MG63 (cell line): Measurements from ENCODE around the gene MARCOL. TPM values are rescaled to one million over a fixed set of nuclear protein-coding genes. Genes with fewer than 3 reads are reported as not detected.
"Not testable (repeated sequence)": the region's sequence is repeated elsewhere in the genome, so short reads cannot be mapped to it uniquely, and the experiment has no call there.

Experiments
- DNase-seq: peaks from one replicate; pipeline ENCODE4 v3.0.0-alpha.2; 2020
- H3K27me3 ChIP-seq: fragments of 250-450 bp; sonication (Bioruptor Pico); 2 replicates; pipeline ENCODE4 v1.5.1; 2020; ENCODE audit warnings: mild to moderate bottlenecking, moderate library complexity
- H3K36me3 ChIP-seq: fragments of 250-450 bp; sonication (Bioruptor Pico); 2 replicates; pipeline ENCODE4 v1.5.1; 2020; ENCODE audit warnings: mild to moderate bottlenecking, moderate library complexity
- H3K4me3 ChIP-seq: fragments of 250-450 bp; sonication (Bioruptor Pico); 2 replicates; pipeline ENCODE4 v1.5.1; 2020; ENCODE audit warnings: mild to moderate bottlenecking, moderate library complexity
- H3K9me3 ChIP-seq: fragments of 250-450 bp; sonication (Bioruptor Pico); 2 replicates; pipeline ENCODE4 v1.5.1; 2020; ENCODE audit warnings: mild to moderate bottlenecking, moderate library complexity
- total RNA-seq: library from RNA; depleted of rRNA; stranded (reverse); fragments of >200 nt; shearing (Covaris generic); gene quantifications from 2 replicates; pipeline ENCODE4 v1.2.3, GENCODE V29; 2014; ENCODE audit warnings: low replicate concordance; rRNA removed

MARCOL gene
- total RNA-seq, 1 experiment from 2014 or later = not detected

DNA sequence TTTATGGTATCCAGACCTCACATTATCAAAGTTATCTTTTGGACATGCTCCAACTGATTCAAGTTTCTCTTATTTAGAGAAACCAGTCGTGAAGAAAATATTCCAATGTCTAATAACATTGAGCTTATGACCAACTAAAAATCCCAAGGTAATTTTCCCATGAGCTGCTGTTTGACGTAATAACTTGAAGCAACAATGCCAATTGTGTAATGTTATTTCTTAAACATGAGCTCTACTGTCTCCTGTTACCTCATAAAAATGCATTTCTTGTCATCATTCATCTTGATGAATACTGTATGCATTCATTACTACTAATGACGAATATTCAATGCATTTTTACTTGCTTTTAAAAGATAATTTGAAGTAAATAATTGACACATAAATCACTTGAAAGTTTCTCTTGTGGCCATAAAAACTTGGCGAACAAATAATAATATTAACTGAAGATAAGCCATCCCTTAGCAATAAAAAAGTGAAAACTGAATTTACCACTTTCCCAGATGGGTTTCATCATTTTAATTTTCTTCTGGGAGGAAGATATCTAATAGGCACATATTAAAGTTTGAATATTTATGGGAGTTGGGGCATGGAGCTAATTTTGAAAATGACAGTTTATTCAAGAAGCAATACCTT, 424 bp upstream of the MARCOL start:
- H3K36me3 ChIP-seq = no peaks in the 10 kb centered on the region
- no peak overlapping the region for H3K4me3 ChIP-seq
- no peaks in the 10 kb centered on the region; the same call in 1 of the 2 replicates for H3K27me3 ChIP-seq
- no peak for DNase-seq
- no peaks in the 10 kb centered on the region for H3K9me3 ChIP-seq

- Histone ChIP-seq H3K36me3 (no peaks in the 10 kb centered on the region), H3K4me3 (no peak overlapping the region), H3K9me3 (no peaks in the 10 kb centered on the region), H3K27me3 (no peaks in the 10 kb centered on the region)
- DNase-seq = no peak
Measured at GRCh38 chr5:148248894-148249293, 10.6 kb downstream of the MARCOL start.

DNA sequence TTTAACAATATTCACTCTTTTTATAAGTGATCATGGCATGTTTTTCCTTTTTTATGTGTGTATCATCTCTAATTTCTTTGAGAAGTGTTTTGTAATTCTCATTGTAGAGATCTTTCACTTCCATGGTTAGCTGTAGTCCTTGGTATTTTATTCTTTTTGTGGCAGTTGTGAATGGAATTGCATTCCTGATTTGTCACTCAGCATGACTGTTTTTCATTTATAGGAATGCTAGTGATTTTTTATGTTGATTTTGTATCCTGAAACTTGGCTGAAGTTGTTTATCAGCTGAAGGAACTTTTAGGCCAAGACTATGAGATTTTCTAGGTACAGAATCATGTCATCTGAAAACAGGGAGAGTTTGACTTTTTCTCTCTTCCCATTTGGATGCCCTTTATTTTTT, 17.1 kb downstream of the MARCOL start:
- H3K4me3 ChIP-seq = no peak overlapping the region
- no peak for DNase-seq
- H3K27me3 ChIP-seq = no peaks in the 10 kb centered on the region
- H3K36me3 ChIP-seq = no peaks in the 10 kb centered on the region
- H3K9me3 ChIP-seq = peaks cover 13% of the 10 kb centered on the region

DNA sequence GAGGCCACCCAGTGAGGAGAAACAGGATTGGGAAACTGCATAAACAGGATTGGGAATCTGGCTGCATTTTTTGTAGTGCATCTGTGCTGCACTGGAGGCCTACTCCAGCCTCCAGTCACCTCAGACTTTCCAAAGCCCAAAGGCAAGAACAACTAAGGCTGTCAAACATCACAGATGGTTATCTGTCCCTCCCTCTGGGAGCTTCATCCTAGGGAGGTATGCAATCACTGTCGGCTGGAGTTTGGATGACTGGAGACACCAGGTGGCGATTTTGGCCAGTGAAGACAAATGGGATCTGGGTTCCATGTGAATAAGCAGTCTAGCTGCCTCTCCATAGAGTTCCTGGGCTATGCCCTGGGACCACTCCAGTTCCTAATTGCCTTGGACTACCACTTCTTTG, 21.0 kb downstream of the MARCOL start:
- no peak for DNase-seq
- Histone ChIP-seq H3K9me3 (peaks cover 13% of the 10 kb centered on the region), H3K27me3 (no peaks in the 10 kb centered on the region), H3K4me3 (no peak overlapping the region), H3K36me3 (no peaks in the 10 kb centered on the region)

DNA sequence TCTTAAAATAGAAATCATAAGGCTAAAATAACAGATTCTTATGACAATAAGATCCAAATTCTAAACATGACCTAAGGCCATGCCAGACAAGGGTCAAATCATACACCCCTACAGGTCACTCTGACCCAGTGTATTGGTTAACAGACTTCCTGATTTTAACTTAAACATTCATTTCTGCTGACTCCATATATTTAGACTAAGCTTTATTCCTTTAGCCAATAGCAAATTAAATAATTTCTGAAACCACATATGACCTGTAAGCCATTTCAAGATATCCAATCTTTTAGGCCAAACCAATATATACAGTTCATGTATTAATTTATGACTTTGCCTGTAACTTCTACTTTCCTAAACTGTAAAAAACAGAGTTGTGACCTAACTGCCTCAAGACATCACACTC, 22.9 kb downstream of the MARCOL start:
- Histone ChIP-seq H3K27me3 (no peaks in the 10 kb centered on the region), H3K36me3 (no peaks in the 10 kb centered on the region), H3K4me3 (no peak overlapping the region), H3K9me3 (peaks cover 16% of the 10 kb centered on the region)
- no peak for DNase-seq

GRCh38 chr5:148267962-148268361, 29.6 kb downstream of the MARCOL start:
- H3K36me3 ChIP-seq = no peaks in the 10 kb centered on the region
- no peak for DNase-seq
- H3K27me3 ChIP-seq = no peaks in the 10 kb centered on the region
- peaks cover 2% of the 10 kb centered on the region; the same call in 1 of the 2 replicates for H3K9me3 ChIP-seq
- no peak overlapping the region for H3K4me3 ChIP-seq

DNA sequence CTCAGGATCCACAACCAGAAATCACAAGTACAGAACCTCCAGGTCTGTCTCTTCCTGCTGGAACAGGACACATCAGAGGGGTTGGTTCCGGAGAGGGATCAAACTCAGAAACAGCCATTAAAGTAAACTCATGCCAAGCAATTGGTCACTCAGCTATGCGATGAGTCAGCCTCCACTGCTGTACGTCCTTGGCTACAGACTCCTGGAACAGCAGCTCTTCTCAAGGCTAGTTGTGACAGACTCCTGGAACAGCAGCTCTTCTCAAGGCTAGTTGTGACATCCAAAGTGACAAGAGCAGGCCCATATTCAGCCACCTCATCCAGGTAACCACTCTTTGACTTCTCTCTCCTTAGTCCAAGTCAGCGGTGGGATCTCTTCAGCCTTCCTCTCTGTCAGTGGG, 30.2 kb downstream of the MARCOL start, which contains the start of gene SPINK13:
Gene SPINK13 (plus strand): TSS at position 229 of the 400 bp plus-strand sequence. CDS start 1,279 bp downstream, outside the sequence.
- peak; percentile 87 for DNase-seq
- Histone ChIP-seq H3K4me3 (no peak within 1 kb of the TSS), H3K9me3 (peaks cover 2% of the 10 kb centered on the region; the same call in 1 of the 2 replicates), H3K36me3 (no peaks in the 10 kb centered on the region), H3K27me3 (no peaks in the 10 kb centered on the region)

GRCh38 chr5:148275129-148275528, 36.8 kb downstream of the MARCOL start:
- not testable (repeated sequence) for H3K4me3 ChIP-seq, H3K9me3 ChIP-seq, H3K36me3 ChIP-seq, DNase-seq, H3K27me3 ChIP-seq

DNA sequence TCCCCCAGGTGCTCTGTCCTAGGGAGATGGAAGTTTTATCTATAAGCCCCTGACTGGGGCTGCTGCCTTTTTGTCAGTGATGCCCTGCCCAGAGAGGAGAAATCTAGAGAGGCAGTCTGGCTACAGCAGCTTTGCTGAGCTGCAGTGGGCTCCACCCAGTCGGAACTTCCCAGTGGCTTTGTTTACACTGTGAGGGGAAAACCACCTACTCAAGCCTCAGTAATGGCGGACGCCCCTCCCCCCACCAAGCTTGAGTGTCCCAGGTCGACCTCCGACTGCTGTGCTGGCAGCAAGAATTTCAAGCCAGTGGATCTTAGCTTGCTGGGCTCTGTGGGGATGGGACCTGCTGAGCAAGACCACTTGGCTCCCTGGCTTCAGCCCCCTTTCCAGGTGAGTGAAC, 42.6 kb downstream of the MARCOL start:
- not testable (repeated sequence) for H3K27me3 ChIP-seq, DNase-seq, H3K36me3 ChIP-seq, H3K4me3 ChIP-seq, H3K9me3 ChIP-seq

- H3K4me3 ChIP-seq, DNase-seq, H3K27me3 ChIP-seq, H3K36me3 ChIP-seq, H3K9me3 ChIP-seq: not testable (repeated sequence)
Measured at GRCh38 chr5:148281336-148281735, 43.0 kb downstream of the MARCOL start.

- no peak for DNase-seq
- H3K36me3 ChIP-seq = no peaks in the 10 kb centered on the region
- H3K27me3 ChIP-seq = no peaks in the 10 kb centered on the region; the same call in 1 of the 2 replicates
- no peak overlapping the region for H3K4me3 ChIP-seq
- no peaks in the 10 kb centered on the region for H3K9me3 ChIP-seq
Measured at GRCh38 chr5:148290271-148291195, 52.2 kb downstream of the MARCOL start.

Other genes with a start within 250 kb of the MARCOL start
- not detected in 2 replicates for gene SPINK5, start 174.5 kb upstream of the MARCOL start, total RNA-seq
- not detected in 2 replicates for gene SPINK14, start 70.0 kb upstream of the MARCOL start, total RNA-seq
- not detected in 2 replicates for gene SPINK6, start 35.5 kb upstream of the MARCOL start, total RNA-seq
- gene SPINK13, start 30.3 kb downstream of the MARCOL start, total RNA-seq = 0.30 TPM in 1 of 2 replicates, not detected in the other
- not detected in 2 replicates for gene SPINK7, start 73.9 kb downstream of the MARCOL start, total RNA-seq
- not detected in 2 replicates for gene SPINK9, start 97.0 kb downstream of the MARCOL start, total RNA-seq
- 29.4 and 52.7 TPM in 2 replicates for gene FBXO38, start 145.4 kb downstream of the MARCOL start, total RNA-seq